HepG2 (cell line): Measurements from ENCODE around the gene CD300A. TPM values are rescaled to one million over a fixed set of nuclear protein-coding genes. Genes with fewer than 3 reads are reported as not detected.

Experiments used
- ATAC-seq: fragments of 200-7000 bp; cut with Tn5 transposase; 3 replicates; pipeline ENCODE4 v1.9.1; 2020; ENCODE audit warnings: mild to moderate bottlenecking, moderate library complexity
- BruUV-seq: library from RNA; stranded (reverse); fragments of 400-500 nt; replicated peaks from 2 replicates; lab custom pipeline; 2021; lab: Mats Ljungman, UMichigan
- CTCF ChIA-PET: fragments of 300-600 bp; formaldehyde crosslinking; extraction: SDS; loops from one replicate; lab custom pipeline; 2021; ENCODE audit warnings: low total read pairs, inconsistent platforms, low intra/inter-chr PET ratio; lab: Yijun Ruan, JAX
- POLR2A ChIA-PET: fragments of 350-600 bp; sonication (Branson Sonifier 250); formaldehyde crosslinking; loops from one replicate; lab custom pipeline; 2020; ENCODE audit warnings: antibody characterized with exemption, inconsistent platforms; lab: Yijun Ruan, JAX
- DNase-seq: peaks from one replicate; pipeline ENCODE4 v3.0.0-alpha.2; 2015; ENCODE audit warnings: low spot score
- FAIRE-seq: peaks from 3 replicates; lab custom pipeline; 2011; peaks lifted over from hg19 to GRCh38; lab: Jason Lieb, UNC
- H2AFZ ChIP-seq: one replicate; pipeline ENCODE4 v1.6.1; 2011; ENCODE audit warnings: low read length, inconsistent platforms
- H3K27ac ChIP-seq: fragments of 300-600 bp; 3 replicates; pipeline ENCODE4 v1.8.0; 2011; ENCODE audit warnings: mixed run types, mild to moderate bottlenecking, mixed read lengths, low read length, inconsistent platforms; ENCODE audit not compliant: insufficient read depth; ENCODE audit errors: extremely low read length
- H3K27me3 ChIP-seq, 2 experiments: fragments of 200-600 bp in 1 of 2; 2 replicates in 1 of 2; 3 replicates in 1 of 2; pipeline versions ENCODE4 v1.6.0 to v1.8.0; 2011; ENCODE audit warnings: low read length in 2 of 2, mild to moderate bottlenecking in 2 of 2, moderate library complexity in 2 of 2, inconsistent platforms in 1 of 2; ENCODE audit not compliant: insufficient read depth in 2 of 2, control insufficient read depth in 1 of 2
- H3K36me3 ChIP-seq, 2 experiments: fragments of 200-600 bp in 1 of 2; replicated peaks in 1 of 2; 2 replicates in 1 of 2; 3 replicates in 1 of 2; pipeline versions ENCODE4 v1.5.1 to v1.8.0; 2011; ENCODE audit warnings: low read length in 2 of 2, inconsistent platforms in 1 of 2; ENCODE audit not compliant: insufficient read depth in 2 of 2, control insufficient read depth in 1 of 2
- H3K4me1 ChIP-seq: 2 replicates; pipeline ENCODE4 v1.5.1; 2012; ENCODE audit warnings: low read length, inconsistent platforms; ENCODE audit not compliant: insufficient read depth
- H3K4me2 ChIP-seq: 2 replicates; pipeline ENCODE4 v1.6.0; 2011; ENCODE audit warnings: low read depth, low read length, inconsistent platforms
- H3K4me3 ChIP-seq, 3 experiments: fragments of 200-600 bp in 1 of 3; sonication (generic), shearing (Covaris generic) in 1 of 3; replicated peaks in 1 of 3; 2 replicates each; pipeline ENCODE4 v1.5.1; 2011 to 2016; ENCODE audit warnings: low read length in 3 of 3, inconsistent platforms in 2 of 3, low read depth in 2 of 3, mild to moderate bottlenecking in 2 of 3, control low read depth in 1 of 3, mixed read lengths in 1 of 3; ENCODE audit not compliant: insufficient read depth in 1 of 3
- H3K79me2 ChIP-seq: one replicate; pipeline ENCODE4 v1.6.1; 2011; ENCODE audit warnings: low read length, inconsistent platforms; ENCODE audit not compliant: insufficient read depth
- H3K9ac ChIP-seq: 2 replicates; pipeline ENCODE4 v1.6.0; 2011; ENCODE audit warnings: mild to moderate bottlenecking, low read depth, low read length, inconsistent platforms; ENCODE audit not compliant: insufficient read depth
- H3K9me3 ChIP-seq: 2 replicates; pipeline ENCODE4 v1.5.1; 2012; ENCODE audit warnings: mild to moderate bottlenecking, low read length
- H4K20me1 ChIP-seq: 2 replicates; pipeline ENCODE4 v1.6.0; 2011; ENCODE audit warnings: inconsistent platforms, mild to moderate bottlenecking, low read length, moderate library complexity; ENCODE audit not compliant: insufficient read depth
- FOXP1 ChIP-seq, 2 experiments: fragments of 450-650 bp in 1 of 2; IDR thresholded peaks; 2 replicates each; pipeline ENCODE4 v1.6.1; 2017 to 2018; ENCODE audit warnings: antibody characterized with exemption in 1 of 2
- HNRNPLL ChIP-seq: fragments of 200-400 bp; formaldehyde crosslinking; IDR thresholded peaks from 2 replicates; pipeline ENCODE4 v1.6.1; 2017; ENCODE audit warnings: mild to moderate bottlenecking, low read depth, low read length; ENCODE audit not compliant: poor library complexity, severe bottlenecking
- IKZF1 ChIP-seq: fragments of 450-650 bp; IDR thresholded peaks from 2 replicates; pipeline ENCODE4 v1.7.1; 2016
- NFYC ChIP-seq: IDR thresholded peaks from 2 replicates; pipeline ENCODE4 v1.6.1; 2016; ENCODE audit warnings: missing genetic modification reagents, missing compliant biosample characterization
- SMC3 ChIP-seq: IDR thresholded peaks from 2 replicates; pipeline ENCODE4 v1.6.1; 2011; ENCODE audit warnings: low read length, improper control_type of control experiment
- THAP8 ChIP-seq: sonication (generic); formaldehyde crosslinking; IDR thresholded peaks from 2 replicates; pipeline ENCODE4 v1.5.1; 2020; ENCODE audit warnings: missing genetic modification reagents, mild to moderate bottlenecking, borderline replicate concordance
- TSC22D2 ChIP-seq: sonication (generic); formaldehyde crosslinking; IDR thresholded peaks from 2 replicates; pipeline ENCODE4 v1.5.1; 2020; ENCODE audit warnings: missing genetic modification reagents, mild to moderate bottlenecking, borderline replicate concordance
- ZNF367 ChIP-seq: sonication (generic); formaldehyde crosslinking; IDR thresholded peaks from 2 replicates; pipeline ENCODE4 v1.4.0; 2020; ENCODE audit warnings: missing genetic modification reagents, borderline replicate concordance
- ZNF768 ChIP-seq: sonication (generic); formaldehyde crosslinking; IDR thresholded peaks from 2 replicates; pipeline ENCODE4 v1.4.0; 2020; ENCODE audit warnings: missing genetic modification reagents
- ZNF788 ChIP-seq: sonication (generic); formaldehyde crosslinking; IDR thresholded peaks from 2 replicates; pipeline ENCODE4 v1.5.0; 2020; ENCODE audit warnings: mild to moderate bottlenecking, missing genetic modification reagents, borderline replicate concordance
- ZSCAN12 ChIP-seq: sonication (generic); formaldehyde crosslinking; IDR thresholded peaks from 2 replicates; pipeline ENCODE4 v1.9.0; 2021; ENCODE audit warnings: mild to moderate bottlenecking, missing genetic modification reagents
- ZSCAN29 ChIP-seq: sonication (generic); formaldehyde crosslinking; conservative IDR thresholded peaks from 2 replicates; pipeline ENCODE4 v1.4.0; 2020; ENCODE audit warnings: mild to moderate bottlenecking, missing genetic modification reagents
- WGBS: methylation state at CpG from one replicate; pipeline ENCODE4 v1.1.6; 2017; ENCODE audit warnings: low lambda C conversion rate; 5-methylcytosine and 5-hydroxymethylcytosine counted together
- in situ Hi-C: cut with HindIII; loops from 2 replicates; pipeline ENCODE4 v1.10.0; 2017; ENCODE audit warnings: low pct_unique_long_range_greater_than_20kb; ENCODE audit not compliant: extremely low pct_ligation_motif_present
- intact Hi-C: fragments of 100-400 bp; cut with micrococcal nuclease; formaldehyde crosslinking; loops from one replicate; pipeline ENCODE4 v1.10.0; 2022; ENCODE audit not compliant: unreplicated experiment
- polyA plus RNA-seq, 8 experiments: library from polyadenylated mRNA; depleted of rRNA in 3 of 8; stranded (reverse) in 7 of 8; unstranded in 1 of 8; fragments of >200 nt; fragmentation: Illumina TruSeq in 4 of 8; extraction: Trizol in 4 of 8; gene quantifications; 2 replicates each; pipeline versions ENCODE4 v1.2.1 to v1.2.3, GENCODE V29; 2011 to 2016; ENCODE audit warnings: low read depth in 4 of 8, missing spikeins in 1 of 8, mixed read lengths in 1 of 8; ENCODE audit not compliant: insufficient read depth in 1 of 8
- total RNA-seq, 5 experiments: library from RNA; depleted of rRNA; stranded (reverse); fragments of >200 nt; fragmentation: Illumina TruSeq; extraction: Trizol; gene quantifications; 2 replicates each; pipeline ENCODE4 v1.2.3, GENCODE V29; 2016; ENCODE audit warnings: low read depth in 1 of 5
- TF ChIP-seq, protein P1 (sequence below): sonication (generic); formaldehyde crosslinking; IDR thresholded peaks from 2 replicates; pipeline ENCODE4 v1.4.0; 2020; ENCODE audit warnings: mild to moderate bottlenecking, missing genetic modification reagents
- TF ChIP-seq, protein P2 (sequence below): sonication (generic); formaldehyde crosslinking; IDR thresholded peaks from 2 replicates; pipeline ENCODE4 v1.4.0; 2020; ENCODE audit warnings: missing genetic modification reagents

The CD300A gene
- total and polyA plus RNA-seq, 2 of the 13 experiments (the other 11 are each of a cell fraction or from before 2014, with no cell fraction given), result not detected

GRCh38 chr17:74461611-74462010, 4.8 kb upstream of the CD300A start:
- no peak for FAIRE-seq
- whole genome bisulfite sequencing, result 39% methylated on average over 10 of the region's 10 CpGs

GRCh38 chr17:74464730-74465377, 1.6 kb upstream of the CD300A start:
- peaks cover 0 to 23% of the 10 kb centered on the region in 2 experiments; a peak in 4 of 5 replicates for H3K27me3 ChIP-seq
- H3K4me2 ChIP-seq, result no peak overlapping the region
- no peak overlapping the region for H3K4me3 ChIP-seq
- H3K27ac ChIP-seq, result no peak overlapping the region
- ChIA-PET CTCF (no interaction called here), POLR2A (no interaction called here)
- 73% methylated on average over 7 of the region's 7 CpGs for whole genome bisulfite sequencing
- DNase-seq (no peak), ATAC-seq (no peak), FAIRE-seq (no peak)
- no peaks in the 10 kb centered on the region for H3K36me3 ChIP-seq
- H3K9me3 ChIP-seq, result no peaks in the 10 kb centered on the region
- no peaks in the 10 kb centered on the region for H4K20me1 ChIP-seq
- H2AFZ ChIP-seq, result no peak overlapping the region
- H3K79me2 ChIP-seq, result no peaks in the 10 kb centered on the region
- in situ Hi-C loops (no loop called here), intact Hi-C loops (no loop called here)
- no peak overlapping the region for H3K9ac ChIP-seq
- BruUV-seq, result no TSS peak
- peaks cover 27% of the 10 kb centered on the region for H3K4me1 ChIP-seq
- no peak for TF ChIP-seq ZSCAN29
- peak; percentile 63; the same call in 1 of the 2 replicates for TF ChIP-seq FOXP1 (IDR thresholded peaks at IDR 0.05)
- TF ChIP-seq FOXP1 (CRISPR knock-in tag; IDR thresholded peaks at IDR 0.05), result no peak
- no peak for TF ChIP-seq THAP8 (CRISPR knock-in tag)
- TF ChIP-seq TSC22D2, result no peak
- TF ChIP-seq NFYC (CRISPR knock-in tag), result no peak
- TF ChIP-seq ZNF367 (CRISPR knock-in tag), result no peak
- TF ChIP-seq, protein P1, sequence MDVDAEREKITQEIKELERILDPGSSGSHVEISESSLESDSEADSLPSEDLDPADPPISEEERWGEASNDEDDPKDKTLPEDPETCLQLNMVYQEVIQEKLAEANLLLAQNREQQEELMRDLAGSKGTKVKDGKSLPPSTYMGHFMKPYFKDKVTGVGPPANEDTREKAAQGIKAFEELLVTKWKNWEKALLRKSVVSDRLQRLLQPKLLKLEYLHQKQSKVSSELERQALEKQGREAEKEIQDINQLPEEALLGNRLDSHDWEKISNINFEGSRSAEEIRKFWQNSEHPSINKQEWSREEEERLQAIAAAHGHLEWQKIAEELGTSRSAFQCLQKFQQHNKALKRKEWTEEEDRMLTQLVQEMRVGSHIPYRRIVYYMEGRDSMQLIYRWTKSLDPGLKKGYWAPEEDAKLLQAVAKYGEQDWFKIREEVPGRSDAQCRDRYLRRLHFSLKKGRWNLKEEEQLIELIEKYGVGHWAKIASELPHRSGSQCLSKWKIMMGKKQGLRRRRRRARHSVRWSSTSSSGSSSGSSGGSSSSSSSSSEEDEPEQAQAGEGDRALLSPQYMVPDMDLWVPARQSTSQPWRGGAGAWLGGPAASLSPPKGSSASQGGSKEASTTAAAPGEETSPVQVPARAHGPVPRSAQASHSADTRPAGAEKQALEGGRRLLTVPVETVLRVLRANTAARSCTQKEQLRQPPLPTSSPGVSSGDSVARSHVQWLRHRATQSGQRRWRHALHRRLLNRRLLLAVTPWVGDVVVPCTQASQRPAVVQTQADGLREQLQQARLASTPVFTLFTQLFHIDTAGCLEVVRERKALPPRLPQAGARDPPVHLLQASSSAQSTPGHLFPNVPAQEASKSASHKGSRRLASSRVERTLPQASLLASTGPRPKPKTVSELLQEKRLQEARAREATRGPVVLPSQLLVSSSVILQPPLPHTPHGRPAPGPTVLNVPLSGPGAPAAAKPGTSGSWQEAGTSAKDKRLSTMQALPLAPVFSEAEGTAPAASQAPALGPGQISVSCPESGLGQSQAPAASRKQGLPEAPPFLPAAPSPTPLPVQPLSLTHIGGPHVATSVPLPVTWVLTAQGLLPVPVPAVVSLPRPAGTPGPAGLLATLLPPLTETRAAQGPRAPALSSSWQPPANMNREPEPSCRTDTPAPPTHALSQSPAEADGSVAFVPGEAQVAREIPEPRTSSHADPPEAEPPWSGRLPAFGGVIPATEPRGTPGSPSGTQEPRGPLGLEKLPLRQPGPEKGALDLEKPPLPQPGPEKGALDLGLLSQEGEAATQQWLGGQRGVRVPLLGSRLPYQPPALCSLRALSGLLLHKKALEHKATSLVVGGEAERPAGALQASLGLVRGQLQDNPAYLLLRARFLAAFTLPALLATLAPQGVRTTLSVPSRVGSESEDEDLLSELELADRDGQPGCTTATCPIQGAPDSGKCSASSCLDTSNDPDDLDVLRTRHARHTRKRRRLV, result no peak
- peak; percentile 99 for TF ChIP-seq IKZF1
- no peak for TF ChIP-seq ZSCAN12 (CRISPR knock-in tag)

More at GRCh38 chr17:74461611-74462010, 4.8 kb upstream of the CD300A start:
- H3K79me2 ChIP-seq, result no peaks in the 10 kb centered on the region
- no peak overlapping the region for H2AFZ ChIP-seq
- H3K36me3 ChIP-seq, result no peaks in the 10 kb centered on the region
- ATAC-seq (no peak), DNase-seq (no peak)
- peak; percentile 64; the same call in 1 of the 2 replicates for TF ChIP-seq ZNF768 (CRISPR knock-in tag)
- TF ChIP-seq, protein P2, sequence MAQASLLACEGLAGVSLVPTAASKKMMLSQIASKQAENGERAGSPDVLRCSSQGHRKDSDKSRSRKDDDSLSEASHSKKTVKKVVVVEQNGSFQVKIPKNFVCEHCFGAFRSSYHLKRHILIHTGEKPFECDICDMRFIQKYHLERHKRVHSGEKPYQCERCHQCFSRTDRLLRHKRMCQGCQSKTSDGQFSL (CRISPR knock-in tag), result no peak
- TF ChIP-seq HNRNPLL, result no peak
- no peak for TF ChIP-seq SMC3
- TF ChIP-seq ZNF788 (CRISPR knock-in tag), result no peak
- H3K27me3 ChIP-seq, result peaks cover 3 to 27% of the 10 kb centered on the region in 2 experiments; a peak in 4 of 5 replicates
- H3K9me3 ChIP-seq, result no peaks in the 10 kb centered on the region
- H3K4me3 ChIP-seq, result no peak overlapping the region
- BruUV-seq, result no TSS peak
- peaks cover 29% of the 10 kb centered on the region for H3K4me1 ChIP-seq
- CTCF ChIA-PET, result no interaction called here
- POLR2A ChIA-PET, result no interaction called here
- no peak overlapping the region for H3K9ac ChIP-seq
- in situ Hi-C loops, result no loop called here
- no peak overlapping the region for H3K4me2 ChIP-seq
- intact Hi-C loops, result no loop called here
- no peaks in the 10 kb centered on the region for H4K20me1 ChIP-seq
- no peak overlapping the region for H3K27ac ChIP-seq
